Measurements from ENCODE around the gene MKS1.

MKS1 gene

GRCh38 chr17:58181796-58182195 is 37.3 kb downstream of the MKS1 start:
- in situ Hi-C loops (cut with HindIII; ENCODE audit: low pct_ligation_motif_present, low sequenced_read_pairs), result no loop called here

GRCh38 chr17:58176200-58176599 is 42.9 kb downstream of the MKS1 start:
- no peaks in the 10 kb centered on the region for H3K36me3 ChIP-seq (replicated peaks)
- DNase-seq, result no peak
- in situ Hi-C loops (cut with HindIII; ENCODE audit: low pct_ligation_motif_present, low sequenced_read_pairs), result no loop called here
- H3K27me3 ChIP-seq (replicated peaks), result no peaks in the 10 kb centered on the region
- no peak overlapping the region for H3K27ac ChIP-seq
- no peak for TF ChIP-seq CTCF (IDR thresholded peaks at IDR 0.05; ENCODE audit: low read depth, low read length, missing control alignments)
- H3K4me3 ChIP-seq (ENCODE audit: low read depth, low read length), result no peak overlapping the region

More at GRCh38 chr17:58181796-58182195, 37.3 kb downstream of the MKS1 start:
- Histone ChIP-seq H3K4me3 (ENCODE audit: low read depth, low read length) (no peak overlapping the region), H3K27me3 (replicated peaks) (no peaks in the 10 kb centered on the region), H3K36me3 (replicated peaks) (no peaks in the 10 kb centered on the region), H3K27ac (no peak overlapping the region)
- no peak for DNase-seq
- no peak for TF ChIP-seq CTCF (IDR thresholded peaks at IDR 0.05; ENCODE audit: low read depth, low read length, missing control alignments)

GRCh38 chr17:58174871-58175270 is 44.2 kb downstream of the MKS1 start:
- in situ Hi-C loops (cut with HindIII; ENCODE audit: low pct_ligation_motif_present, low sequenced_read_pairs), result no loop called here
- no peak overlapping the region for H3K4me3 ChIP-seq (ENCODE audit: low read depth, low read length)
- DNase-seq, result no peak
- TF ChIP-seq CTCF (IDR thresholded peaks at IDR 0.05; ENCODE audit: low read depth, low read length, missing control alignments), result no peak
- no peak overlapping the region for H3K27ac ChIP-seq
- H3K27me3 ChIP-seq (replicated peaks), result no peaks in the 10 kb centered on the region
- no peaks in the 10 kb centered on the region for H3K36me3 ChIP-seq (replicated peaks)

GRCh38 chr17:58172369-58173071 is 46.5 kb downstream of the MKS1 start:
- in situ Hi-C loops (cut with HindIII; ENCODE audit: low pct_ligation_motif_present, low sequenced_read_pairs), result no loop called here
- Histone ChIP-seq H3K36me3 (replicated peaks) (no peaks in the 10 kb centered on the region), H3K27ac (no peak overlapping the region), H3K27me3 (replicated peaks) (no peaks in the 10 kb centered on the region), H3K4me3 (ENCODE audit: low read depth, low read length) (no peak overlapping the region)
- peak; percentile 12 for DNase-seq
- TF ChIP-seq CTCF (IDR thresholded peaks at IDR 0.05; ENCODE audit: low read depth, low read length, missing control alignments), result peak; percentile 62

- Histone ChIP-seq H3K27me3 (replicated peaks) (no peaks in the 10 kb centered on the region), H3K27ac (no peak overlapping the region), H3K36me3 (replicated peaks) (no peaks in the 10 kb centered on the region), H3K4me3 (ENCODE audit: low read depth, low read length) (no peak overlapping the region)
- TF ChIP-seq CTCF (IDR thresholded peaks at IDR 0.05; ENCODE audit: low read depth, low read length, missing control alignments), result no peak
- DNase-seq, result no peak
- in situ Hi-C loops (cut with HindIII; ENCODE audit: low pct_ligation_motif_present, low sequenced_read_pairs), result no loop called here
These were observed 48.4 kb downstream of the MKS1 start for GRCh38 chr17:58170622-58171021.

- Histone ChIP-seq H3K4me3 (ENCODE audit: low read depth, low read length) (no peak within 1 kb of the TSS), H3K27me3 (replicated peaks) (no peaks in the 10 kb centered on the region), H3K27ac (no peak within 1 kb of the TSS), H3K36me3 (replicated peaks) (no peaks in the 10 kb centered on the region)
- in situ Hi-C loops (cut with HindIII; ENCODE audit: low pct_ligation_motif_present, low sequenced_read_pairs), result no loop called here
- DNase-seq, result no peak
- TF ChIP-seq CTCF (IDR thresholded peaks at IDR 0.05; ENCODE audit: low read depth, low read length, missing control alignments), result no peak
These were observed 52.4 kb downstream of the MKS1 start, which contains the start of gene OR4D2 for GRCh38 chr17:58166682-58167081. OR4D2 (plus strand) TSS chr17:58166982; CDS start chr17:58169656, 2,674 bp downstream.
